Breast epithelium (tissue), 3 donors: ENCODE results near the gene KRTAP5-11.
"Not testable (repeated sequence)": the region's sequence is repeated elsewhere in the genome, so short reads cannot be mapped to it uniquely, and the experiment has no call there.

Experiments
- POLR2A ChIP-seq: fragments of 450-650 bp; IDR thresholded peaks from one replicate; pipeline ENCODE4 v1.6.1; 2016; ENCODE audit warnings: antibody characterized with exemption, mild to moderate bottlenecking, moderate library complexity
- TF ChIP-seq, protein P1 (sequence below), 3 donors: fragments of 450-650 bp; IDR thresholded peaks; one replicate each; pipeline ENCODE4 v1.5.1; 2016 to 2017; ENCODE audit warnings: antibody characterized with exemption in 3 of 3, mild to moderate bottlenecking in 3 of 3, moderate library complexity in 3 of 3

DNA sequence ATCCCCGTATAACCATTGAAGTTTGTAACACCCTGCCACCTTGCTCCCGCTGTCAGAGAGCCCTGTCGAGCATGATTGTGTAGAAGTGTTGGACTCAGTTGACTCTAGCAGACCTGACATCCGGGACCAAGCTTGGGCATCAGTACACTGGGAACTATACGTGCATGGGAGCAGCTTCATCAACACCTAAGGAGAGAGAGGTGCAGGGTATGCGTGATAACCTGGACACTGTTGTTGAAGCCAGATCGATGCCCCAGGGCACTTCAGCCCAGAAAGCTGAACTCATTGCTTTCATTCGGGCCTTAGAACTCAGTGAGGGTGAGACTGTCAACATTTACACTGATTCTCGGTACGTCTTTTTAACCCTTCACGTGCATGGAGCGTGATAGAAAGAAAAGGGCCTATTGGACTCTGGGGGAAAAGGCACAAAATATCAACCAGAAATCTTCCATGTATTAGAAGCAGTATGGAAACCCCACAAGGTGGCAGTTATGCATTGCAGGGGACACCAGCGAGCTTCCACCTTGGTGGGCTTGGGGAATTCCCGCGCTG lies 31.8 kb upstream of the KRTAP5-11 start:
- TF ChIP-seq POLR2A = not testable (repeated sequence)
- TF ChIP-seq, protein P1, sequence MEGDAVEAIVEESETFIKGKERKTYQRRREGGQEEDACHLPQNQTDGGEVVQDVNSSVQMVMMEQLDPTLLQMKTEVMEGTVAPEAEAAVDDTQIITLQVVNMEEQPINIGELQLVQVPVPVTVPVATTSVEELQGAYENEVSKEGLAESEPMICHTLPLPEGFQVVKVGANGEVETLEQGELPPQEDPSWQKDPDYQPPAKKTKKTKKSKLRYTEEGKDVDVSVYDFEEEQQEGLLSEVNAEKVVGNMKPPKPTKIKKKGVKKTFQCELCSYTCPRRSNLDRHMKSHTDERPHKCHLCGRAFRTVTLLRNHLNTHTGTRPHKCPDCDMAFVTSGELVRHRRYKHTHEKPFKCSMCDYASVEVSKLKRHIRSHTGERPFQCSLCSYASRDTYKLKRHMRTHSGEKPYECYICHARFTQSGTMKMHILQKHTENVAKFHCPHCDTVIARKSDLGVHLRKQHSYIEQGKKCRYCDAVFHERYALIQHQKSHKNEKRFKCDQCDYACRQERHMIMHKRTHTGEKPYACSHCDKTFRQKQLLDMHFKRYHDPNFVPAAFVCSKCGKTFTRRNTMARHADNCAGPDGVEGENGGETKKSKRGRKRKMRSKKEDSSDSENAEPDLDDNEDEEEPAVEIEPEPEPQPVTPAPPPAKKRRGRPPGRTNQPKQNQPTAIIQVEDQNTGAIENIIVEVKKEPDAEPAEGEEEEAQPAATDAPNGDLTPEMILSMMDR (IDR thresholded peaks at IDR 0.05) = not testable (repeated sequence)
